Measurements from ENCODE around the gene DCLK3.

Gene DCLK3

GRCh38 chr3:36762918-36763849 lies 1.2 kb downstream of the DCLK3 start:
- DNase-seq = no peak

GRCh38 chr3:36761779-36762178 lies 2.6 kb downstream of the DCLK3 start:
- no peak for DNase-seq

DNA sequence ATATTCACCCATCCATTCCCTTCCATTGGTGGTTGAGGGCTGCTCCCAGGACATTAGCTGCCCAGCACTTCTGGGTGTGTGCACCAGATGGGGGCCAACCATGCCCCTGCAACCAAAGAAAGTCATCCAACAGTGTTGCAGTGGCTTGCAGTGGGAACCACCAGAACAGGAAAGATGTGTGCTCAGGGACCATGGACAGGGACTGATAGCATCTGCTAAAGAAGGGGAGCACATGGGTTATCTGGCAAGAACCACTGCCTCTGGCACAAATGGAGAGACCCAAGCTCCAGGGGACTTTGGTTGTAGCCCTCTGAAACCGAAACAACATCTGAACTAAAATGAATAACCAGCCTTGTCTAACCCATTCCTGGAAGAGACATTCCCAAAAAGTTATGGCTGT lies 8.1 kb downstream of the DCLK3 start:
- DNase-seq = no peak

DNA sequence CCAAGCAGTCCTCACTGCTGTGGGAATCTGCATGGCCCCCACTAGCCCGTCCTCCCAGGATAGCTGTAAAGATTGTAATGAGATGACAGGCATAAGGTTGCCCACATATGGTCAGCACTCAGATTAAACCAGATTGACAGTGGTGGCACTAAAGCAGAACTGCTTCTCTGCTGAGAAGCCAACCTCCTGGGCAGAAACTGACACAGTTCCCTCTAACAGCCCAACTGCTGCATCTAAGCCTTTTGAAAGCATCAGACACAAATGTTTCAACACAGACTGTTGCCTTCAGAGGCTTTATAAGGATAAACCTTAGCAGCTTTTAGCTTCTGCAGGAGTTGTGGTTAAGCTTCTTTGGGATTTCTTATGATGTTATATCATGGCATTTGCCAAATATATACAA lies 13.0 kb downstream of the DCLK3 start:
- no peak for DNase-seq

- no peak for DNase-seq
These were observed 13.6 kb downstream of the DCLK3 start for GRCh38 chr3:36750737-36751136.

DNA sequence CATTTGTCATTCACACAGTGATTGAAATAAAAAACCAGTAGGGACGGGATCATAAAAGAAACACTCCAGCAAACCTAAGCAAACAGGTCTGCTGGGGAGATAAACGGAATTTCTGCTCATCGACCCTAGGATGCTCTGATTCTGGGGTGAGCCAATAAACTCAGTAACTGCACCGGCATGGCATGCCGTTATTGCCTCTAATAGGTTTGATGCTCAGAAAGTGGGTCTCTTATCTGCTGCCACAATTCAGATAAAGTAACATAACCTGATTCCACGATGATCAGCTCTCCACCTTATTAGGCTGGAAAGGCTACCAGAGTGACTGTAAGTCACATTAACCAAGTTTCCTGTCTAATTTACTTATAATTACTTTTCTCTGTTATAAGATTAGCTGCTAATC lies 19.6 kb downstream of the DCLK3 start:
- no peak for DNase-seq

GRCh38 chr3:36743826-36744225 lies 20.5 kb downstream of the DCLK3 start:
- DNase-seq = no peak

DNA sequence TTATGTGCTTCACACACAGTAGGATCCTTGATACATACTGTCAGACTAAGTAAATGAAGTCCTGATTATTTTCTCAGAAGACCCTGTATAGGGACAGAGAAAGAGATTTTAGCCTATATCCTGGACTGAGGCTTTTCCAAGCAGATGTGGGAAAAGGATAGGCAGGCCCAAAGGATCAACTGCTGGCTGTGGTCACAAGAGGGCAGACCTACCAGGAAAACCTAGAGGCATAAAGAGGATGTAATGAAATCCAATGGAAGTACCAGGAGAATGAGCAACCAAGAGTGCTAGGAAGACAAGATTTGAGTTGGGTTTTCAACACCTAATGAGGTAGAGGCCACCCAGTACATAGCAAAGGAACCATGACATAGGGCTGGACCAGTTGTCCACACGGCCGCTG lies 23.1 kb downstream of the DCLK3 start:
- DNase-seq = no peak

DNA sequence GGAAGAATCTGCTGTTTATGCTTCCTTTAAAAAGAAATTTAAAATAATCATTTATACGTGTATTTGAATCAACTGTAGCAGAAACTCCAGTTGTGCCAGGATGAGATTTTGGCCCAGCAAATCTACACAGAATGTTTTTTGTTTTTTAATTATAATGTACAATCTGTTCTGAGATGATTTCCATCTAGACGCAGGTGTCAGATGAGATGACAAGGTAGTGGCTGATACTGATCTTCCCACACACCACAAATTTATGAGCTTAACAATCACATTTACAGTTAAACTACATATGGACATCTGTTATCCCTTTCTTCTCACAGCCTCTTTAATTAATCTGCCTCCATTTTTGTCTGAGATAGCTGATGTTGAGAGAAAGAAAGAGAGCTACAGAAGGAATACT lies 23.6 kb downstream of the DCLK3 start:
- DNase-seq = no peak

GRCh38 chr3:36738702-36739101 lies 25.7 kb downstream of the DCLK3 start:
- DNase-seq = no peak

DNA sequence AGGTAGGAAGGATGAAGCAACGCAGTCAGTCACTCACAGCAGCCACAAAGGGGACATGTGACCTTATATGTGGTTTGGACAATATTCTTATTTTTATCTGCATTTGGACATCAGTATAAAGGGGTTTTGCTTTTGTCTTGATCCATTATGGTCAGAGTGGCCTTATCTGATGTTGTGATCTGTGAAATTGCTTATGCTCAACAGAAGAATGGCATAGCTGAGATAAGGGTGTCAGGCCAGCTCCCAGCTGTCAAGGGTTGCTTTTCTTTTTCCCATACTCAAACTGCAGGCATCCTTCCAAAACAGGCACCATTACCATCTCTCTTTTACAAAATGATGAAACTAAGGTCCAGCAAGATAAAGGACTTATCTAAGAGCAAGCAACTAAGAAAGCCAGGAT lies 28.1 kb downstream of the DCLK3 start:
- DNase-seq = no peak

DNA sequence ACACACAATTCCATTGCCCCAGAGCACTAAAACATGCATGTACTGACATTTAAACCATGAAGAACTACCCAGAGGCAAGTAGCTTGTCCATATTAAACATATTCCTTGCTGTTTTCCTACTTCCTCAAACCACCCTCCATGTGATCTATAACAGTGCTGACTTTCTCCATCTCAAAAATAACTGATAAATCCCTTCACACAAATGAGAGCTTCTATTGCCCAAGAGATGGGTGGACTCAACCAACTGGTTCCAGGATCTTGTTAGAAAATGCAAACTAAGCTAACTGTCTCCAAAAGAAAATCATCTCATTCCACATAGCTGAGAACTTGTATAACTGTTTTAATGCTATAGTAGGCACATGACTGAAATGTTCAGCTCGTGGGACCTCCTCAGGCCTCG lies 29.6 kb downstream of the DCLK3 start:
- DNase-seq = no peak

DNA sequence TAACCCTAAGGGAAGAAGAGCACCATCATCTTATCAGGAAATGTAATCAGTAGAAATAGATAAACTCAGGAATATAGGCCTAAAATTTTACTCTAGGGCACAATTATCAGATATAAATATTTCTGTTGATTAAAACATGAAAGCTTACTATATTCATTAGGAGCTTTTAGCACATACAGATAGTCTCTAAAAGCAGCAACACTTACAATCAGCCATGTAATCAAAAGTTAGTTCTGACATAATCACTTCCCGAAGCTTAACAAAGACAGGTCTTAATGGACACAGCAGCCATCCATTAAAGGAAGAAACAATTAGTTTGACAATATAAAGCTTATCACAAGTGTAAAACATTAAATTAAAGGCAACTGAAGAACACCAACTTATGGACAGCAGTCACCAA lies 30.6 kb downstream of the DCLK3 start:
- no peak for DNase-seq

GRCh38 chr3:36733162-36733696 lies 31.1 kb downstream of the DCLK3 start:
- no peak for DNase-seq

DNA sequence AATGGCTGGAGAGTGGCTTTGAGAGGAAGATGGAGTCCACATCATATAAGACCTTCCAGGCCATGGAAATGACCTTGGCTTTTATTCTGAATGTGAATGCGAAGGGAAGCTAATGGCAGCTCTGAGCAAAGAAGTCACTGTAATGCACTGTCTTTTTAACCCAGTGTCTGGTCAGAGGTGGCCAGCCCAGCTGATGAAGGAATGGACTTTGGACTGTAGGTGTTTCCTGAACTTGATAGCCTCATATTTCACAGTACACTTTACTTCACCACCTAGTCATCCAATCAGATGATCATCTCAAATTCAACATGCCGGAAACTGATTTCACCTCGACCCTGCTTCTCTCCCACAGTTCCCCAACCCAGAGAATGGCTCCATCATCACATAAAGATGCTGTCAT lies 33.4 kb downstream of the DCLK3 start:
- DNase-seq = no peak

- peak; percentile 1 for DNase-seq
These were observed 34.9 kb downstream of the DCLK3 start for GRCh38 chr3:36729204-36730056.

GRCh38 chr3:36714343-36715086 lies 49.8 kb downstream of the DCLK3 start:
- DNase-seq = no peak

GRCh38 chr3:36713904-36714303 lies 50.4 kb downstream of the DCLK3 start:
- DNase-seq = no peak

DNA sequence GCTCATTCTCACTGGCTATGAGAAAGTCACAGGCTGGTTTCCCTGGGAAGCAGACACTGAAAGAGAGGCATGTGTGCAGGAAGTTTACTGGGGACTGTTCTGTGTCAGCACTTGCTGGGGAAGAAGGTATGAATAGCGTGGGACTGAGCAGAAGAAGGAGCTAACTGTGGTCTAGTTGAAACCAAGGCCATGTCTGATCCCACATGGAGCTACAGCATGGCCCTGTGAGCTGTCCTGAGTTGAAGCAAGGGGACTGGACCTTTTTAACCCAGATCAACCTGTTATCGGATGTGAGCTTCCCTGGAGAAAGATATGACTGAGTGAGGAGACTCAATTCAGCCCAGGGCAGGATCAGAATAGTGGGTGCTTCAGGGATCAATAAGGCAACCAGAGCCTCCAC lies 53.7 kb downstream of the DCLK3 start:
- no peak for DNase-seq

GRCh38 chr3:36709826-36710365 lies 54.5 kb downstream of the DCLK3 start:
- DNase-seq = no peak

- no peak for DNase-seq
These were observed 55.1 kb downstream of the DCLK3 start for GRCh38 chr3:36709281-36709680.

- DNase-seq = no peak
These were observed 56.5 kb downstream of the DCLK3 start for GRCh38 chr3:36707623-36708409.

Data from NCI-H146 (cell line).